Measurements from ENCODE around the gene SCLY. TPM values are rescaled to one million over a fixed set of nuclear protein-coding genes. Genes with fewer than 3 reads are reported as not detected.

The SCLY gene, protein sequence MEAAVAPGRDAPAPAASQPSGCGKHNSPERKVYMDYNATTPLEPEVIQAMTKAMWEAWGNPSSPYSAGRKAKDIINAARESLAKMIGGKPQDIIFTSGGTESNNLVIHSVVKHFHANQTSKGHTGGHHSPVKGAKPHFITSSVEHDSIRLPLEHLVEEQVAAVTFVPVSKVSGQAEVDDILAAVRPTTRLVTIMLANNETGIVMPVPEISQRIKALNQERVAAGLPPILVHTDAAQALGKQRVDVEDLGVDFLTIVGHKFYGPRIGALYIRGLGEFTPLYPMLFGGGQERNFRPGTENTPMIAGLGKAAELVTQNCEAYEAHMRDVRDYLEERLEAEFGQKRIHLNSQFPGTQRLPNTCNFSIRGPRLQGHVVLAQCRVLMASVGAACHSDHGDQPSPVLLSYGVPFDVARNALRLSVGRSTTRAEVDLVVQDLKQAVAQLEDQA
- total RNA-seq: 9.7 and 20.0 TPM in 2 replicates

DNA sequence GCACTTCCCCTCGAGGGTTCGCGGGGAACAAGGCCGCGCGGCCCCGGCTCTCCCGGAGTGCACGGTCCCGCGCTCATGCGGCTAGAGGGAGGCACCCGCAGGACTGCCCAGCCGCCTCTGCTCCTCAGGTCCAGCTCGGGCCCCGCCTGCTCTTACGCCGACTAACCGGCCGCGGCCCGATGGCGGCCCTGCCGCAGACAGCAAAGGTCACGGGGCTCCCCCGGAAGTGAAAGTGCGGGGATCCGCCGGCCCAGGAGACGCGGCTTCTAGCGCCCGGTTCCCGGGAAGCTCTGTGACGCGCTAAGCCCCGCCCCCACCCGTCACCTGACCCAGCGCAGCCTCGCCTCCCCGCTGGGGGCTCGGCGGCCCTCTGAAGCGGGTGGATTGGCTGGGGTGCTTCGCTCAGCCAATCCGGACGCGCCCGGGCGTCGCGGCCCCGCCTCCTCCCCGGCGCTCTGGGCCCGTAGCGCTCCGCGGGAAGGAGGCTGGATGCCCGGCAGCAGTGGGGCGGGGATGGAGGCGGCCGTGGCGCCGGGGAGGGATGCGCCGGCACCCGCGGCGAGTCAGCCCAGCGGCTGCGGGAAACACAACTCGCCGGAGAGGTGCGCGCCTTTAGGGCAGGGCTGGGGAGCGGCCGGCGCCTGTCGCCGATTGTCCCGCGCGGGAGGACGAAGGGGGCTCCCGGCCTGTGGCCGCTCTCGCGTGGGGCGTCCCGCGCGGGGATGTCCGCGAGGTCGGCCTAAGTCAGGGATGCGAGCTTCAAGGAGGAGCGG is at the start of gene SCLY:
TSS of gene SCLY (plus strand) at position 460 of the 773 bp plus-strand sequence. CDS start at position 514, 54 bp downstream.

DNA sequence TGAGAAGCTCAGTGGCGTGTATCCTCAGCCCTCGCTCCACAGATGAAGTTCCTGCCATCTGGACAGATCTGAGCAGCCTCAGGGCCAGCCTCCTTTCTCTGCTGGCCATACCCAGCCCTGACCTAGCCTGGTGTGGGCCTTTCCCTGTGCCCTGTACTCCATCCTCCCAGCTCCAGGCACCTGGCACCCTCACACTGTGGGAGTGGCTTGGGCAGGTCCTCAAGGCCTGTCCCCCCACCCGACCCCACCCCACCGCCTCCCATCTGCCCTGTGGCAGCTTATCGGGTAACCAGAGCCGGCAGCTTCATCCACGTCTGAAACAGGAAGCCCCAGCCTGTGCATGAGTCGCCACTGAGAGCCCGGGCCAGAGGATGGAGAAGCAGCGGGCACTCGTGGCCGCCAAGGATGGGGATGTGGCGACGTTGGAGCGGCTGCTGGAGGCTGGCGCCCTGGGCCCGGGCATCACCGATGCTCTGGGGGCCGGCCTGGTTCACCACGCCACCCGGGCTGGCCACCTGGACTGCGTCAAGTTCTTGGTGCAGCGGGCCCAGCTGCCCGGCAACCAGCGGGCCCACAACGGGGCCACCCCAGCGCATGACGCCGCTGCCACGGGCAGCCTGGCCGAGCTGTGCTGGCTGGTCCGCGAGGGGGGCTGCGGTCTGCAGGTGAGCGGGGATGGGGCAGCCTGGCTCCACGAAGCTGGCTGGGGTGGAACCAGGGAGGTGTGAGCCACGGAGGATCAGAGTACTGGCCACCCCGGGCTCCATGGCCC is 39.4 kb downstream of the SCLY start, which contains the start of gene ESPNL:
TSS of gene ESPNL (plus strand) at position 292 of the 772 bp plus-strand sequence. CDS start at position 372, 80 bp downstream.

DNA sequence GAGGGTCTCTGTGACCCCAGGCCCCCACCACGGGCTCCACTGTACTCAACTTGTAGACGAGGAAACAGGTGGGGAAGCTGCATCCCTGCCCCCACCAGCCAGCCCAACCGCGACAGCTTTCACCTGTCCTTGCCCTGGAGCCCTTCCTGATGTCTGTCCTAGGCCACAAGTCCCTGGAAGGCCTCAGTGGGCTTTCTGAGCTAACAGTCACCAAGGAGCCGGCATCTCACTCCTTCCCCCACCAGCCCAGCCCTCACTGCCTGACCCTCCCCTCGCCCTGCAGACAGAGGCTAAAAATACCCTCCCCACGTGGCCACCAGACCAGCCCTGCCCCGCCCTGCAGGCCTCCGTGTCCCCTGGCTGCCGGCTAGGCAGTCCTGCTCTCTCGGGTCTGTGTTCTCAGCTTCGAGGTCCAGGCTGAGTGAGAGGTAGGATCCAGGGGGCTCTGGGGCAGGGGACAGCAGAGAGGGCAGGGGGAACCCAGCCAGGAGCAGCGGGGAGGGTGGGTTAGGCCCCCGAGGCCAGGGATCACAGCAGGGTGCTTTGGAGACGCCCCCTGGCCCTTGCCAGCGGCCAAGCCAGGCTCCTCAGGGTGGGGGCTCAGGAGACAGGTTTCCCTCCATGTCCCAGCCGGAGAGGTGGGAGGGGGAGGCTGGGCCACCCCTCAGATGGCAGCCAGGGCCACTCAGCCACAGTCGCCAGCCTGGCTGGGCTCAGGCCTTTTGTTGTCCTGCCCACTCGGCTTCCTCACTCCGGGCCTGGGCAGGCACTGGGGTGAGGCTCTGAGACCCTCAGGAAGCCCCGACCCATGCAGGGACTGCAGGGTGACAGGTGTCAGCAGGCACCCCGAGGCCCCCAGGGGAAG is 77.8 kb downstream of the SCLY start, which contains the start of gene KLHL30:
TSS of gene KLHL30 (plus strand) at position 338 of the 865 bp plus-strand sequence. CDS start 2,087 bp downstream, outside the sequence.

Other genes with a start within 250 kb of the SCLY start
- gene RAMP1, start 201.4 kb upstream of the SCLY start, total RNA-seq: 21.7 and 43.8 TPM in 2 replicates
- gene UBE2F, start 94.0 kb upstream of the SCLY start, total RNA-seq: 41.0 and 74.6 TPM in 2 replicates
- 0.39 and 2.9 TPM in 2 replicates for gene ESPNL, start 39.3 kb downstream of the SCLY start, total RNA-seq
- gene KLHL30, start 77.7 kb downstream of the SCLY start, total RNA-seq: 0.32 TPM in 1 of 2 replicates, not detected in the other
- 2.4 and 9.1 TPM in 2 replicates for gene ERFE, start 98.0 kb downstream of the SCLY start, total RNA-seq
- gene ILKAP, start 142.7 kb downstream of the SCLY start, total RNA-seq: 10.2 and 12.2 TPM in 2 replicates
- gene HES6, start 179.0 kb downstream of the SCLY start, total RNA-seq: 2.2 and 4.1 TPM in 2 replicates
- gene PER2, start 227.6 kb downstream of the SCLY start, total RNA-seq: 1.6 and 1.8 TPM in 2 replicates